H1 (cell line): ENCODE results near the gene MAGEB10. TPM values are rescaled to one million over a fixed set of nuclear protein-coding genes. Genes with fewer than 3 reads are reported as not detected.

Experiments used
- ASH2L ChIP-seq: fragments of 200-600, 300-600 bp; sonication (generic); IDR thresholded peaks from one replicate; pipeline ENCODE4 v1.7.1; 2017; ENCODE audit warnings: low read length
- BRCA1 ChIP-seq: IDR thresholded peaks from 2 replicates; pipeline ENCODE4 v1.6.1; 2012; ENCODE audit warnings: low read depth, low read length, improper control_type of control experiment
- CHD7 ChIP-seq: fragments of 300-600 bp; sonication (generic); IDR thresholded peaks from 2 replicates; pipeline ENCODE4 v1.7.1; 2012; ENCODE audit warnings: low read length, moderate library complexity, mild to moderate bottlenecking, inconsistent platforms; ENCODE audit not compliant: insufficient replicate concordance
- CREB1 ChIP-seq: IDR thresholded peaks from 2 replicates; pipeline ENCODE4 v1.6.1; 2012; ENCODE audit warnings: inconsistent platforms
- GTF2F1 ChIP-seq: IDR thresholded peaks from 2 replicates; pipeline ENCODE4 v1.6.1; 2012; ENCODE audit warnings: low read depth, low read length, improper control_type of control experiment, borderline replicate concordance
- JUND ChIP-seq: IDR thresholded peaks from 2 replicates; pipeline ENCODE4 v1.6.1; 2011; ENCODE audit warnings: mild to moderate bottlenecking, improper control_type of control experiment, low read length
- KDM1A ChIP-seq: fragments of 200-600, 300-600 bp; sonication (generic); IDR thresholded peaks from 2 replicates; pipeline ENCODE4 v1.7.1; 2016; ENCODE audit warnings: mild to moderate bottlenecking, low read length, borderline replicate concordance
- POLR2AphosphoS5 ChIP-seq: IDR thresholded peaks from 2 replicates; pipeline ENCODE4 v1.6.1; 2011; ENCODE audit warnings: low read depth, low read length
- POU5F1 ChIP-seq: IDR thresholded peaks from 2 replicates; pipeline ENCODE4 v1.6.1; 2011; ENCODE audit warnings: low read depth, mild to moderate bottlenecking, low read length, moderate library complexity
- RFX5 ChIP-seq: IDR thresholded peaks from 2 replicates; pipeline ENCODE4 v1.6.1; 2011; ENCODE audit warnings: low read depth, low read length, improper control_type of control experiment, borderline replicate concordance
- SIX5 ChIP-seq: IDR thresholded peaks from 2 replicates; pipeline ENCODE4 v1.6.1; 2011; ENCODE audit warnings: mild to moderate bottlenecking, low read depth, low read length
- SUZ12 ChIP-seq: fragments of 200-600 bp; sonication (generic); IDR thresholded peaks from 2 replicates; pipeline ENCODE4 v1.6.1; 2012; ENCODE audit warnings: mild to moderate bottlenecking, inconsistent platforms, low read length, moderate library complexity, mixed read lengths
- TAF1 ChIP-seq: IDR thresholded peaks from 2 replicates; pipeline ENCODE4 v1.6.1; 2011; ENCODE audit warnings: mild to moderate bottlenecking, low read depth, low read length
- polyA plus RNA-seq, 7 experiments: library from polyadenylated mRNA; depleted of rRNA in 3 of 7; stranded (reverse) in 5 of 7; unstranded in 2 of 7; fragments of >200 nt in 5 of 7; fragments of 200-250 nt in 2 of 7; gene quantifications; 1 replicate in 5 of 7; 2 replicates in 1 of 7; 4 replicates in 1 of 7; pipeline versions ENCODE4 v1.2.1 to v1.2.3, GENCODE V29; 2011 to 2013; ENCODE audit warnings: missing spikeins in 2 of 7, mixed read lengths in 2 of 7
- total RNA-seq: library from RNA; stranded (reverse); fragmentation: NEBNext Ultra II Directional; extraction: Animal tissue kit (Norgen Biotek cat#: 25700); gene quantifications from 2 replicates; pipeline ENCODE4 v1.2.1, GENCODE V29; 2021

MAGEB10 gene
- total and polyA plus RNA-seq, 2 of the 8 experiments (the other 6 are each of a cell fraction or from before 2014, with no cell fraction given): not detected

GRCh38 chrX:27765718-27766117 lies 42.1 kb upstream of the MAGEB10 start (continued):
- TF ChIP-seq CHD7: no peak
- no peak for TF ChIP-seq TAF1
- no peak for TF ChIP-seq CREB1
- no peak for TF ChIP-seq KDM1A
- TF ChIP-seq SUZ12: no peak
- TF ChIP-seq POLR2AphosphoS5: no peak
- no peak for TF ChIP-seq POU5F1
- TF ChIP-seq GTF2F1: no peak
- no peak for TF ChIP-seq ASH2L
- TF ChIP-seq RFX5: no peak
- TF ChIP-seq JUND: no peak
- TF ChIP-seq BRCA1: no peak
- TF ChIP-seq SIX5: no peak
